ENCODE measurements around the gene CARM1.

CARM1 gene

DNA sequence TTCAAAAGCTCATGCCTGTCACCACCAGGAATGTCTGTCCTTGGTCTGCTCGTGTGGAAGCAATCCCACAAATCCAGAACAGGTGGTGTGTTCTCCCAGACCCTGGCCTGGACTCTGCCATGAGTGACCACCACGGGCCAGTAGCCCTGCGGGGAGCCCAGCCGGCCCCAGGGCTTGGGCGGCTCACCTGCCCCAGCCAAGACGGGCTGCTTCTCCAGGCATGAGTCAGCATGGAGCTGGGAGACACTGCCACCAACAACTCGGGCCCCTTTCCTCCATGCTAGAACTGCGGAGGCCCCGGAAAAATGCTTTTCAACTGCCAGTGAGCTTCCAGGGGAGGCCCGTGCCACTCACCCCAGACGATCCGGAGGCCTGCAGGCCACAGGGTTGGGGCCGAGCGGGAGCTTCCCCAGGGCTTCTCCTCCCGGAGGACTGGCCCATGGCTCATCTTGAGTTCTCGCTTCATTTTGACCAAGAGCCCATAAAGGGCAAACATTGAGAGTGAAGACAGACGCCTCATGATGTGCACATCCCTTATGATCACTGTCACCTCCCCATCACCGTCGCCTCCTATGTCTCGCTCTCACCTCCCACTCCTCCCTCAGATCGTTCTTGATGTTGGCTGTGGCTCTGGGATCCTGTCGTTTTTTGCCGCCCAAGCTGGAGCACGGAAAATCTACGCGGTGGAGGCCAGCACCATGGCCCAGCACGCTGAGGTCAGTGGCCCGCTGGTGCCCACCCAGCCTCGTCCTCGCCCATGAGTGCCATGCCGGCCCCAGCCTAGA, 40.4 kb downstream of the CARM1 start:
- DNase-seq: no peak

DNA sequence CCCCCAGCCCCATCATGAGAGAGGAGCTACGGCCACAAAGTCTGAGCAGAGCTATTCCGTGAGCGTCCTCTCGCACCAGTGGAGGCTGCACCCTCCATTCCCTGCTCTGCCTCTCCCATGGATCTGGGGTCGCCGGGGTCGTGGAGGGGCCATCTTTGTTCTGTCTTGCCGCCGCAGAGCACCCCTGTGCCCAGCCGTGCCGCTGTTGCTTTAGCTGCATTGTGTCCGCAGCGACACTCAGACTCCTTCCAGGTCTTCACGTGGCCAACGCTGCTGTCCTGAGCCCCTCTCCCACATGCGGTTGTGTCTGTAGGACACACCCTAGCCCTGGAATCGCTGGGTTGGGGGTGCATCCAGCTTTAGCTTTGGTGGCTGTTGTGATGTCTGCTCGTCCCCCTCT, 41.3 kb downstream of the CARM1 start:
- DNase-seq: no peak

DNA sequence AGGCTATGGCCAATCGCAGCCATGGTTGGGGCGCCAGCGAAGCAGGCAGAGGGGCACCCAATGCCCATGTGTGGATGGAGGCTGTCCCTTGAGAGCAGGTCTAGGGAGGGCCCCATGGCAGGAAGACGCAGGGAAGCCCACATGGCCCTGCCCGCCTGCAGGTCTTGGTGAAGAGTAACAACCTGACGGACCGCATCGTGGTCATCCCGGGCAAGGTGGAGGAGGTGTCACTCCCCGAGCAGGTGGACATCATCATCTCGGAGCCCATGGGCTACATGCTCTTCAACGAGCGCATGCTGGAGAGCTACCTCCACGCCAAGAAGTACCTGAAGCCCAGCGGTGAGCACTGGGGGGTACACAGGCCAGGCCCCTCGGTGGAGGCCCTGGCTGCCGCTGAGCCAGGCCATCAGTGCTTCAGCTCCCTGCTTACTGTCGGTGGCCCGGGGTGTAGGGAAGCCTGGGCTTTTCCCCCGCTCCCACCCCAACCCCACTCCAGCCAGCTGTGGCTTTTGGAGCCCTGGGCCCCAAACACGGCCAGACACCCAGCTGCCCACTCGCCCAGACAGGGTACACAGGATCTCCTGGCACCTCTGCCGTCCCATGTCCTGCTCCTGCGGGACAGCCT, 42.5 kb downstream of the CARM1 start:
- no peak for DNase-seq

DNA sequence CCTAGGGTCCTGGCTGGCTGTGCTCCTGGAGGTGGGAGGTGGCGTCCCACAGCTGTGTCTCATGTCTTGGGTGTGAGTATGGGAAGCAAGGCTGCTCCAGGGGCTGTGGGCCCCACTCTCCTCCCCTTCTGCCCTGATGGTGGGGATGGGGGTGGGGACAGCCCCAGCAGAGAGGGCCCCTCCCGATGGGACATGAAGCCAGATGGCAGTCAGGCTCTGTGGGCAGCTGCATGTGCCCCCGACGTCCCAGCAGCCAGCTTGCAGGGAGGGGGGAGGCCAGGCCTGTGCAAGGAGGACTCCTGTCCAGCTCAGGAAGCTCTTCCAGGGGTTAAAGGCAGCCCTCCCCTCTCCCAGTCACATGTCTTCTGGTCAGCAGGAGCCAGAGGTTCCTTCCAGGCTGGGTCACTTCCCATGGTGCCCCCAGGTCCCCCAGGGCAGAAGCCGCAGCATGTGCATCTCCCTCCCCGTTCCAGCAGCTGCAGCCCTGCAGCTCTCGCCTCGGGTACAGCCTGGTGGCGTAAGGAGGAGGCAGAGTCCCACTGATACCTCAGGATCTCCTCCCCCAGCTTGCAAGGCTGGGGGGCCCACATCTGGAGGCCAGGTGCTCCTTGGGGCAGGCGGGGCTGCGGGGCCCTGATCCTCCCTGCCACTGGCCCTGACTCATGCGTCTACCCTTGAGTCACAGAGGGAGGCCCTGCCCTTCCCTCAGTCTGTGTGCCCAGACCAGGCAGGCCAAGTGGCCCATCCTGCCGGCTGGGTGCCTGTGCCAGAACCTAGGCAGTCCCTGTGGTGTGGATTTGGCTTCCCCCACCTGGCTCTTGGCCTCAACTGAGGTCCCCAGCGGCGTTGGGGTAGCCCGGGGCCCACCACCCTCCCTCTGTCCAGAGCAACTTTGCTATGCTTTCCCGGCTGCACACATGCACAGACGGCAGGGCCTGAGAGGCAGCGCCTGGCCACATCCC, 44.1 kb downstream of the CARM1 start:
- DNase-seq: no peak

DNA sequence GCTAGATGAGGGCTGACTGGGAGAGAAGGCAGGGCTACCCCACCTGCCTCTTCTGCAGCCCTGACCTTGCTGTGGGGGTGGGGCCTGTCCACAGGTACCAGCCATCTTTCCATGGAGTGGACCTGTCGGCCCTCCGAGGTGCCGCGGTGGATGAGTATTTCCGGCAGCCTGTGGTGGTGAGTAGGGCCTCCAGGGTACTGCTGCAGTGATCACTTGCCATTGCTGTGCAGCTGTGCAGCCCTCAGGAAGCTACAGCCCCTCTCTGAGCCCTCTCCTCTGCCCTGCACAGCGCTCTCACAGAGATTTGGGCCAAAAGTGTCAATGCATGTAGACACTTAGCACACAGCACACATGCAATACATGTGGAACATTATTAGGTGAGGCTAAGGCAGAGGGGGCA, 45.2 kb downstream of the CARM1 start:
- no peak for DNase-seq

DNA sequence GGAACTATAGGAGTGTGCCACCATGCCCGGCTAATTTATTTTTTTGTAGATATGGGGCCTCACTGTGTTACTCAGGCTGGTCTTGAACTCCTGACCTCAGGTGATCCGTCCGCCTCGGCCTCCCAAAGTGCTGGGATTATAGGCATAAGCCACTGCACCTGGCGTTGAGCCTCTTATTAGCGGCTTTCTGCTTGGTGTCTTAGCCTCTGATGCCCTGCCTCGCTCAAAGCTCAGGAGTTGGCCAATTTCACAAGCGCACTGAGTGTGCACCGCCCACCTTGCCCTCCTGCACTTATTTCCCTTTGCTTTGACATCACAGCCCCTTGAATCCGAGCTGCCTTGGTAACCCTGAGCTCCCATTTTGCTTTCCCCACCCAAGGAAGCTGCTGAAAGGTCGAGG, 47.0 kb downstream of the CARM1 start:
- no peak for DNase-seq

DNA sequence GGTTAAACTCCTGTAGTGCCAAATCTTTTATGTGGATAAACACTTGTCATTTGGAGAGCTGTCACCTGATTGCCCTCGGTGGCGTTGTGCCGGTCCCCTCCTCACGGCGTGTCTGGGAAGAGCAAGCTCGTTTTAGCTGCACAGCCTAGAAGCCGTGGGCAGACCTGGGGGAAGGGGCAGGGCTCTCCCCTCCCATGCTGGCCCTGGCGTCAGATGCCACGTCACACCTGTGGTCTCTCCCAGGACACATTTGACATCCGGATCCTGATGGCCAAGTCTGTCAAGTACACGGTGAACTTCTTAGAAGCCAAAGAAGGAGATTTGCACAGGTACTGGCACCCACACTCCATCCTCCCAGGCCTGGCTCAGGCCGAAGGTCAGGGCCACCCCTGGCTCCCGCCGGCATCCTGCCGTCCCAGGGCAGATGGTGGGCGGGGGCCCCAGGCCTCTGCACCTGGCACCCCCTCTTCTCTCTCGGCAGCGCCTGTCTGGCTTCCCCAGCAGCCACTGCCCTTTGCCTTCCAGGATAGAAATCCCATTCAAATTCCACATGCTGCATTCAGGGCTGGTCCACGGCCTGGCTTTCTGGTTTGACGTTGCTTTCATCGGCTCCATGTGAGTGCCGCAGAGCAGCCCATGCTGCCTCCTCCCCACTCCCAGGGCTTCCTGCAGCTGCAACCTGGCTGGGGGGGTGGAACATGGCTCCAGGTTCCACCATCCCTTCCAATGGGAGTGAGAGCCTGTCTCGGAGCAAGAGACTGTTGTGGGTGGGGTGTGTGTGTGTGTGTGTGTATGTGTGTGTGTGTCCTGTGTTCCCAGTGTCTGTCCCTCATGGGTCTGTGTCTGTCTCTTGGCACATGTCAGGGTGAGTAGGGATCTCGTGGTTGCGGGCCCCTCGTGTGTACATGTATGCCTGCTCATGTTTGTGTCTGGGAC, 48.3 kb downstream of the CARM1 start:
- DNase-seq: no peak

DNA sequence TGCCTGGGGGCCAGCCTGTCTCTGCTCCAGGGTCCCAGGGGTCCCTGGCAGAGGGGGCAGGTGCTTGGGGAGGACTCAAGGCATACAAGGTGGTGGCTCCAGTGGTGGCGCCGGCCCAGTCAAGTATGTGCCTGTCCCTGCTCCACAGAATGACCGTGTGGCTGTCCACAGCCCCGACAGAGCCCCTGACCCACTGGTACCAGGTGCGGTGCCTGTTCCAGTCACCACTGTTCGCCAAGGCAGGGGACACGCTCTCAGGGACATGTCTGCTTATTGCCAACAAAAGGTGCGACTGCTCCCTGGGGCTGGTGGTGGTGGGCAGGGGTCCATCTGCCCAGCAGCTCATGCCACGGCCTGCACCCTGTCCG, 48.9 kb downstream of the CARM1 start:
- no peak for DNase-seq

DNA sequence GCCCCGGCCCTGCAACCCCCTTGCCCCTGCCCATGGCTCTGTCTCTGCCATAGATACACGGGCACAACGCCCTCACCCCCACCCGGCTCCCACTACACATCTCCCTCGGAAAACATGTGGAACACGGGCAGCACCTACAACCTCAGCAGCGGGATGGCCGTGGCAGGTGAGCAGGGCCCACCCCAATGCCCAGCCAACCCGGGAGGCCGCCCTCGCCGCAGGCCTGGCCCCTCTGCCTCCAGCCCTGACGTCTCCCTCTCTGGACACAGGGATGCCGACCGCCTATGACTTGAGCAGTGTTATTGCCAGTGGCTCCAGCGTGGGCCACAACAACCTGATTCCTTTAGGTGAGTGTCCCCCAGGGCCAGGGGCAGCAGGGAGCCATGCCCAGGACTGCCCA, 49.4 kb downstream of the CARM1 start:
- DNase-seq: no peak

DNA sequence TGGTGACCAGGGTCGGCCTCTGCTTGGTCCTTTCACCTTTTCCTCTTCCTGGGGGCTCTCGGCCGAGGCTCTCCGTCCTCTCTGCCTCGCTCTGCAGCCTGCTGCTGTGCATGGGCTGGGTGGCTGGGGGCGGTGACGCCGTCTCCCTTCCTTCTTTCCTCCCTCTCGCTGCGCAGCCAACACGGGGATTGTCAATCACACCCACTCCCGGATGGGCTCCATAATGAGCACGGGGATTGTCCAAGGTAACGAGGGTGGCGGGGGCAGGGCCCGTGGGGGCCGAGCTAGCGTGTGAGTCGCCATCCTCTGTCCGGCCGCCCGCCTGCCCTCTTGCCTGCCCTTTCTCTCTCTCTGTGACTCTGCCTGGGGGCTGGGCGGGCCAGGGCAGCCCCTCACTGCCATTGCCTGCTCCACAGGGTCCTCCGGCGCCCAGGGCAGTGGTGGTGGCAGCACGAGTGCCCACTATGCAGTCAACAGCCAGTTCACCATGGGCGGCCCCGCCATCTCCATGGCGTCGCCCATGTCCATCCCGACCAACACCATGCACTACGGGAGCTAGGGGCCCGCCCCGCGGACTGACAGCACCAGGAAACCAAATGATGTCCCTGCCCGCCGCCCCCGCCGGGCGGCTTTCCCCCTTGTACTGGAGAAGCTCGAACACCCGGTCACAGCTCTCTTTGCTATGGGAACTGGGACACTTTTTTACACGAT, 50.0 kb downstream of the CARM1 start:
- no peak for DNase-seq

DNA sequence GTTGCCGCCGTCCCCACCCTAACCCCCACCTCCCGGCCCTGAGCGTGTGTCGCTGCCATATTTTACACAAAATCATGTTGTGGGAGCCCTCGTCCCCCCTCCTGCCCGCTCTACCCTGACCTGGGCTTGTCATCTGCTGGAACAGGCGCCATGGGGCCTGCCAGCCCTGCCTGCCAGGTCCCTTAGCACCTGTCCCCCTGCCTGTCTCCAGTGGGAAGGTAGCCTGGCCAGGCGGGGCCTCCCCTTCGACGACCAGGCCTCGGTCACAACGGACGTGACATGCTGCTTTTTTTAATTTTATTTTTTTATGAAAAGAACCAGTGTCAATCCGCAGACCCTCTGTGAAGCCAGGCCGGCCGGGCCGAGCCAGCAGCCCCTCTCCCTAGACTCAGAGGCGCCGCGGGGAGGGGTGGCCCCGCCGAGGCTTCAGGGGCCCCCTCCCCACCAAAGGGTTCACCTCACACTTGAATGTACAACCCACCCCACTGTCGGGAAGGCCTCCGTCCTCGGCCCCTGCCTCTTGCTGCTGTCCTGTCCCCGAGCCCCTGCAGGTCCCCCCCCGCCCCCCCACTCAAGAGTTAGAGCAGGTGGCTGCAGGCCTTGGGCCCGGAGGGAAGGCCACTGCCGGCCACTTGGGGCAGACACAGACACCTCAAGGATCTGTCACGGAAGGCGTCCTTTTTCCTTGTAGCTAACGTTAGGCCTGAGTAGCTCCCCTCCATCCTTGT, 50.7 kb downstream of the CARM1 start:
- DNase-seq: no peak

DNA sequence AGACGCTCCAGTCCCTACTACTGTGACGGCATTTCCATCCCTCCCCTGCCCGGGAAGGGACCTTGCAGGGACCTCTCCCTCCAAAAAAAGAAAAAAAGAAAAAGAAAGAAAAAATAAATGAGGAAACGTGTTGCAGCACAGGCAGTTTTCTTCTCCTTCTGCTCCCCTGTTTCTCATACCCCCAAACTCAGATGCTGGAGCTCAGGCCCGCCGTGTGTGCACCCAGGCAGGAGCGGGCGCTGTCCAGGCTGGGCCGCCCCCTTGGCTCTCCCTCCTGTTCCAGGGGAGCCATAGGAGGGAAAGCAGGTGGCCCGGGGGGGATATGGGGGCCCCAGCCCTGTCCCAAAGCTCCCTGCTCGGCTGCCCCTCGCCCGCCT, 51.3 kb downstream of the CARM1 start:
- no peak for DNase-seq

DNA sequence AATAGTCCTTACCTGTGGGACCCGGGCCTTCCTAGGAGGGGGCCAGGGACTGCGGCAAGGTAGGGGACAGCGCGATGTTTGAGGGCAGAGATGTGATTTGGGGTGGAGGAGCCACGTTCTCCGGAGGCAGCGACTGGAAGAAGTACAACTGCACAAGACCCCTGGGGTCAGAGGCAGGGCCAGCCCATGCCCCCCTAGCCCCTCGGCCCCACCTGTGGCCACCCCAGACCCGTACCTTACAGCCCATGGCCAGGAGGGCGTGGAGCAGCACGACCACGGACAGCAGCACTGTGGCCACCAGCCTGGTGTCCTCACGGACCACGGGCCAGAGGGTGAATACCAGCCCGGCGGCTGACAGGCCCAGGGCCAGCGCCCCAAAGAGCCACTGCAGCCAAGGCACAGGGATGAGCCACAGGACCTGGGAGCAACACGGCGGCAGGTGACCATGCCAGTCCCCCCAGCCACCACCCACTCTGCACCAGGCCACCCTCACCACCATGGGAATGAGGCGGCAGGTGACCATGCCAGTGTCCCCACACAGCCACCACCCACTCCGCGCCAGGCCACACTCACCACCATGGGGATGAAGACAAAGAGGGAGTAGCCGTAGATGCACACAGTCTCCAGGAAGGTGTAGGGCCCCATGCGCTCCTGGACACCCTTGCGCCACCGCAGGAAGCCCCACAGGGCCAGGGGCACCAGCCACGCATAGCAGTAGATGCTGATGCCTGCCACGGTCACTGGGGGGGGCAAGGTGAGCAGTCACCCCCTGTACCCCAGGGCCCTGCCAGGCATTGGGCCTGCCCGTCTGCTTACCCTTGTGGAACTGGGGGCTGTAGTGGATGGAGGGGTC, 52.1 kb downstream of the CARM1 start:
- DNase-seq: no peak

DNA sequence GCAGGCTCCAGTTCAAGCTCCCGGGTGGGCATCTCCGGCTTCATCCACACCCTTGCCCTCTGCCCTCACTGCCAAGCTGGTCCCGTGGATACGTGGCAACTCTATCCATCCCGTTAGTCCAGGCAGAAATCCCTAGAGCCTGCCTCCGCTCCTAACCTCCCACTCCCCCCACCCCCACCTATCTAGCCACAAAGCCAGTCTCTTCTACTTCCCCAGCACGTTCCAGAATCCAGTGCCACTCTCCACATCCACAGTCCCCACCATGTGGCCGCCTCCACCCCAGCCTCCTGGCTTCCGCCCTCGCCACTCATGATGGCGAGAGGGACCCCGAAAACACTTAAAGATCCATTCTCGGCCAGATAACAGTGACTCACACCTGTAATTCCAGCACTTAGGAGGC, 53.2 kb downstream of the CARM1 start:
- no peak for DNase-seq

DNA sequence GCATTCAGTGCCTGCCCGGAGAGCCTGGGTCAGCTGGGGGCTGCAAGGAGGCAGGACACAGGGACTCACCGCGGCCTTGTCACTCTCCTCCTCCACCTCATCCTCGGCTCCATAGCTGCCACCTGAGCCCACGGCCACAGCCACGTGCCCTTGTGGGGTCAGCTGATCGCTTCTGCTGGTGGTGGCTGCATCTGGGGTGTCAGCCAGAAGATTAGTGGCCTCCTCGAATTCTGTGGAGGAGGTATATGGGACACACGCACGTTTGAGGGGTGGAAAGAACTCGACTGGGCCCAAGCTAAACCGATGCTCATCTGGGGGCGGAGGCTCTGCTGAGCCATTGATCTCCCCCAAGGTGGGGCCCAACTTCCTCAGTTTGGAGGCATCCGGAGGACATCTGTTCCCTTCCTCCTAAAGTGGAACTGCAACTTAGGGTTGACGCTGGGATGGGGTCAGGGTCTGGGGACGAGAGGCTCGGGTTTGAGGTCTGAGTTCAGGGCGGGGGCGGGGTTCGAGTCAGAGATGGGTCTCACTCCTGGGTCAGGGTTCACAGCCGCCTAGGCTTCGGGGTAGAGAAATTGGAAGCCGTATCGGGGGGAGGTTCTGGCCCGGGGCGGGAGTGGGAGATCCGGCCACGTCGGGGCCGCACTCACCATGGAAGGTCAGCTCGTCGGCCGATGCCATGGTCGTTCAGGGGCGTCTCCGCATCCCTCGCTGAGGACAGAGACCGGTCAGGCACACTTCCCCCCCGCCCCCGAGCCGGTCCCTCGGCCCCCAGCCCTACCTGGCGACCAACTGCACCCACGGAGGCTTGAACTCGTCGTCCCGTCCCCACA, 56.6 kb downstream of the CARM1 start:
- DNase-seq: no peak

DNA sequence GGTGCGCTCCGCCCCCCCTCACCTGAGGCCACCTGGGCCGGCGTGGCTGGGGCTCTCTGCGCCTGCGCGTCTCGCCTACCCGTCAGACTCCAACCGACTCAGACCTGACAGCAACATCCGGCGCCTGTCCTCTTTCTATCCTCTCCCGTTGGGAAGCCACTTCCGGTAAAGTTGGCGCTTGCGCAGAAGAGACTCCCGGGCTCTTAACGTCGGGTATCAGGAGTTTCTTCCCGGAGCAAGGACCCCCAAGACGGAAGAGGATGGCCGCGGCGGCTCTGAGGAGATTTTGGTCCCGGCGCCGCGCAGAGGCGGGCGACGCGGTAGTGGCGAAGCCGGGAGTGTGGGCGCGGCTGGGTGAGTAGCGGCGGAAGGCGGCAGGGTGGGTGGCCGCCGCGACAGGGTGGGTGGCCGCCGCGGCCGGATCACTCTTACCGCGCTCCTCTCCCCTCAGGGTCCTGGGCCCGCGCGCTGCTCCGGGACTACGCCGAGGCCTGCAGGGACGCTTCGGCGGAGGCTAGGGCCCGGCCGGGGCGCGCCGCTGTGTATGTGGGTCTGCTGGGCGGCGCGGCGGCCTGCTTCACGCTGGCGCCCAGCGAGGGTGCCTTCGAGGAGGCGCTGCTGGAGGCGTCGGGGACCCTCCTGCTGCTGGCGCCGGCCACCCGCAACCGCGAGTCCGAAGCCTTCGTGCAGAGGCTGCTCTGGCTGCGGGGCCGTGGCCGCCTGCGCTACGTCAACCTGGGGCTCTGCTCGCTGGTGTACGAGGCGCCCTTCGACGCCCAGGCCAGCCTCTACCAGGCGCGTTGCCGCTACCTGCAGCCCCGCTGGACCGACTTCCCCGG, 57.4 kb downstream of the CARM1 start, which contains the start of the genes TIMM29 and YIPF2:
Gene TIMM29 (plus strand): TSS at position 249 of the 839 bp plus-strand sequence. CDS start 12 bp downstream, at position 261.
Gene YIPF2 (minus strand): TSS at position 77 of the 839 bp plus-strand sequence. CDS start 229 bp downstream, outside the sequence.
- peak; percentile 95 for DNase-seq

DNA sequence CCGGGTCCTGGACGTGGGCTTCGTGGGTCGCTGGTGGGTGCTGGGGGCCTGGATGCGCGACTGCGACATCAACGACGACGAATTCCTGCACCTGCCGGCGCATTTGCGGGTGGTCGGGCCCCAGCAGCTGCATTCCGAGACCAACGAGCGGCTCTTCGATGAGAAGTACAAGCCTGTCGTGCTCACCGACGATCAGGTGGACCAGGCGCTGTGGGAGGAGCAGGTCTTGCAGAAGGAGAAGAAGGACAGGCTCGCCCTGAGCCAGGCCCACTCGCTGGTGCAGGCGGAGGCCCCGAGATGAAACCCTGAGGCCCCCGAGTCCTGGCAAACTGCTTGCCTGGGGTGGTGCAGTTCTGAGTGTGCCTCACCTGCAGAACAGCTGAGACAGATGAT, 58.0 kb downstream of the CARM1 start:
- DNase-seq: no peak
